Amniotic stem cell (primary cell): Measurements from ENCODE around the gene TMEM272.
A peak's percentile ranks its signal among the peaks of the same experiment; 100 is the strongest.
"Not testable (repeated sequence)": the region's sequence is repeated elsewhere in the genome, so short reads cannot be mapped to it uniquely, and the experiment has no call there.

ENCODE experiments used
- DNase-seq: peaks from one replicate; lab custom pipeline; 2025; lab: John Stamatoyannopoulos, UW

Gene TMEM272

GRCh38 chr13:51824712-51825111 lies 20.3 kb downstream of the TMEM272 start:
- not testable (repeated sequence) for DNase-seq

GRCh38 chr13:51823863-51824262 lies 21.1 kb downstream of the TMEM272 start:
- DNase-seq: no peak

GRCh38 chr13:51823359-51823758 lies 21.6 kb downstream of the TMEM272 start:
- no peak for DNase-seq

GRCh38 chr13:51822106-51822815 lies 22.7 kb downstream of the TMEM272 start:
- DNase-seq: no peak

- DNase-seq: no peak
These were observed 23.4 kb downstream of the TMEM272 start for GRCh38 chr13:51821606-51822005.

- no peak for DNase-seq
These were observed 24.9 kb downstream of the TMEM272 start for GRCh38 chr13:51820016-51820597.

GRCh38 chr13:51819544-51819943 lies 25.4 kb downstream of the TMEM272 start:
- DNase-seq: no peak

- no peak for DNase-seq
These were observed 26.0 kb downstream of the TMEM272 start for GRCh38 chr13:51818781-51819511.

GRCh38 chr13:51818276-51818675 lies 26.7 kb downstream of the TMEM272 start:
- no peak for DNase-seq

- no peak for DNase-seq
These were observed 27.3 kb downstream of the TMEM272 start for GRCh38 chr13:51817717-51818116.

GRCh38 chr13:51816604-51817249 lies 28.2 kb downstream of the TMEM272 start:
- DNase-seq: no peak

GRCh38 chr13:51815848-51816247 lies 29.1 kb downstream of the TMEM272 start:
- no peak for DNase-seq

- DNase-seq: peak; percentile 25
These were observed 29.9 kb downstream of the TMEM272 start for GRCh38 chr13:51814825-51815650.

GRCh38 chr13:51814071-51814470 lies 30.9 kb downstream of the TMEM272 start:
- DNase-seq: no peak

GRCh38 chr13:51811920-51812451 lies 33.0 kb downstream of the TMEM272 start:
- no peak for DNase-seq

GRCh38 chr13:51811046-51811445 lies 33.9 kb downstream of the TMEM272 start:
- DNase-seq: no peak

GRCh38 chr13:51808811-51809210 lies 36.2 kb downstream of the TMEM272 start:
- no peak for DNase-seq

GRCh38 chr13:51807041-51807440 lies 37.9 kb downstream of the TMEM272 start:
- no peak for DNase-seq

- DNase-seq: no peak
These were observed 38.4 kb downstream of the TMEM272 start for GRCh38 chr13:51806566-51806965.

- no peak for DNase-seq
These were observed 39.1 kb downstream of the TMEM272 start for GRCh38 chr13:51805925-51806324.

GRCh38 chr13:51805313-51805712 lies 39.7 kb downstream of the TMEM272 start:
- no peak for DNase-seq
